Activated CD4-positive, alpha-beta T cell treated with anti-CD3 and anti-CD28 coated beads, Interleukin-2, amount 10 ng/mL, durations not matched to agents 7 days and 5 days (primary cell): ENCODE results near the gene HLA-DOA. TPM values are rescaled to one million over a fixed set of nuclear protein-coding genes. Genes with fewer than 3 reads are reported as not detected.

Source experiments
- CTCF ChIA-PET: fragments of 350-600 bp; sonication (Branson Sonifier 250); formaldehyde crosslinking; loops from one replicate; lab custom pipeline; 2021; ENCODE audit warnings: antibody characterized with exemption; lab: Charles Lee
- POLR2A ChIA-PET: fragments of 350-600 bp; sonication (Branson Sonifier 250); formaldehyde crosslinking; loops from one replicate; lab custom pipeline; 2021; ENCODE audit warnings: antibody characterized with exemption; lab: Charles Lee
- DNase-seq: peaks from one replicate; pipeline ENCODE4 v3.0.0-alpha.2; 2020
- H3K27ac Mint-ChIP-seq: one replicate; pipeline ENCODE4 v1.8.0; 2021; ENCODE audit warnings: mild to moderate bottlenecking, moderate library complexity, mixed read lengths
- H3K27me3 Mint-ChIP-seq: one replicate; pipeline ENCODE4 v1.8.0; 2021; ENCODE audit warnings: mixed read lengths
- H3K36me3 Mint-ChIP-seq: one replicate; pipeline ENCODE4 v1.8.0; 2021; ENCODE audit warnings: low read depth, mixed read lengths
- H3K4me1 Mint-ChIP-seq: one replicate; pipeline ENCODE4 v1.8.0; 2021; ENCODE audit warnings: mixed read lengths
- H3K4me3 Mint-ChIP-seq: one replicate; pipeline ENCODE4 v1.8.0; 2021; ENCODE audit warnings: mild to moderate bottlenecking, moderate library complexity, mixed read lengths
- H3K9me3 Mint-ChIP-seq: one replicate; pipeline ENCODE4 v1.8.0; 2021; ENCODE audit warnings: mixed read lengths
- total RNA-seq, 2 experiments: library from RNA; stranded (reverse); gene quantifications; one replicate each; pipeline ENCODE4 v1.2.3, GENCODE V29; 2021

Gene HLA-DOA
- total RNA-seq, 2 experiments from 2014 or later, result 1.5 to 1.6 TPM

- Mint-ChIP-seq H3K27me3 (no peaks in the 10 kb centered on the region), H3K36me3 (peaks cover 27% of the 10 kb centered on the region), H3K4me3 (peak overlapping the region; percentile 89), H3K9me3 (no peaks in the 10 kb centered on the region), H3K27ac (peak overlapping the region; percentile 99), H3K4me1 (peaks cover 33% of the 10 kb centered on the region)
- DNase-seq, result peak; percentile 51
- POLR2A ChIA-PET, result no interaction called here
- CTCF ChIA-PET, result interaction anchor here (0.6 to 11.4 kb wide), 8 partner anchors 13 to 1568 kb away, joined by 3 to 156 read pairs (median 6); partner anchors contain the start of genes HLA-DMA and TAP2
Observed at GRCh38 chr6:32967151-32968091, 42.0 kb downstream of the HLA-DOA start.

GRCh38 chr6:32964776-32965175 lies 44.6 kb downstream of the HLA-DOA start:
- Mint-ChIP-seq H3K9me3 (no peaks in the 10 kb centered on the region), H3K27ac (no peak overlapping the region), H3K4me1 (peaks cover 37% of the 10 kb centered on the region), H3K27me3 (no peaks in the 10 kb centered on the region), H3K36me3 (peaks cover 12% of the 10 kb centered on the region), H3K4me3 (no peak overlapping the region)
- no peak for DNase-seq
- ChIA-PET CTCF (interaction anchor here (1.7 to 10.6 kb wide), 3 partner anchors 10 to 31 kb away, joined by 4 to 156 read pairs (median 4); partner anchors contain the start of gene HLA-DMA), POLR2A (no interaction called here)

- CTCF ChIA-PET, result interaction anchor here (1.7 to 10.6 kb wide), 3 partner anchors 9 to 28 kb away, joined by 4 to 156 read pairs (median 6); partner anchors contain the start of gene HLA-DMA
- no peak overlapping the region for H3K4me3 Mint-ChIP-seq
- H3K27ac Mint-ChIP-seq, result no peak overlapping the region
- peaks cover 37% of the 10 kb centered on the region for H3K4me1 Mint-ChIP-seq
- POLR2A ChIA-PET, result no interaction called here
- DNase-seq, result no peak
- H3K9me3 Mint-ChIP-seq, result no peaks in the 10 kb centered on the region
- peaks cover 11% of the 10 kb centered on the region for H3K36me3 Mint-ChIP-seq
- no peaks in the 10 kb centered on the region for H3K27me3 Mint-ChIP-seq
Observed at GRCh38 chr6:32963866-32964265, 45.5 kb downstream of the HLA-DOA start.

- H3K27me3 Mint-ChIP-seq, result no peaks in the 10 kb centered on the region
- ChIA-PET CTCF (interaction anchor here (1.0 to 10.6 kb wide), 5 partner anchors 8 to 124 kb away, joined by 3 to 156 read pairs (median 5); partner anchors contain the start of genes HLA-DMA and TAP2), POLR2A (interaction anchor here (1.5 kb wide), 1 partner anchor 21 kb away, joined by 4 read pairs; no protein-coding TSS in a partner anchor)
- H3K4me1 Mint-ChIP-seq, result peaks cover 35% of the 10 kb centered on the region
- no peaks in the 10 kb centered on the region for H3K9me3 Mint-ChIP-seq
- no peak overlapping the region for H3K27ac Mint-ChIP-seq
- no peak overlapping the region for H3K4me3 Mint-ChIP-seq
- H3K36me3 Mint-ChIP-seq, result peaks cover 11% of the 10 kb centered on the region
- no peak for DNase-seq
Observed at GRCh38 chr6:32962213-32962826, 47.1 kb downstream of the HLA-DOA start.

- no peaks in the 10 kb centered on the region for H3K9me3 Mint-ChIP-seq
- peaks cover 22% of the 10 kb centered on the region for H3K4me1 Mint-ChIP-seq
- H3K27ac Mint-ChIP-seq, result no peak overlapping the region
- POLR2A ChIA-PET, result no interaction called here
- CTCF ChIA-PET, result no interaction called here
- no peak for DNase-seq
- H3K4me3 Mint-ChIP-seq, result no peak overlapping the region
- H3K36me3 Mint-ChIP-seq, result peaks cover 10% of the 10 kb centered on the region
- no peaks in the 10 kb centered on the region for H3K27me3 Mint-ChIP-seq
Observed at GRCh38 chr6:32960563-32960962, 48.8 kb downstream of the HLA-DOA start.

GRCh38 chr6:32956176-32956575 lies 53.2 kb downstream of the HLA-DOA start:
- POLR2A ChIA-PET, result no interaction called here
- H3K4me1 Mint-ChIP-seq, result peaks cover 36% of the 10 kb centered on the region
- no peaks in the 10 kb centered on the region for H3K36me3 Mint-ChIP-seq
- no peak for DNase-seq
- H3K4me3 Mint-ChIP-seq, result no peak overlapping the region
- no peaks in the 10 kb centered on the region for H3K27me3 Mint-ChIP-seq
- H3K27ac Mint-ChIP-seq, result no peak overlapping the region
- no peaks in the 10 kb centered on the region for H3K9me3 Mint-ChIP-seq
- CTCF ChIA-PET, result interaction anchor here (0.7 to 10.6 kb wide), 6 partner anchors 9 to 837 kb away, joined by 3 to 156 read pairs (median 5); partner anchors contain the start of genes BRD2, HLA-DMB and TAP2

- ChIA-PET POLR2A (interaction anchor here (0.6 to 3.4 kb wide), 3 partner anchors 17 to 102 kb away, joined by 3 to 19 read pairs (median 4); partner anchors contain the start of gene TAP1), CTCF (interaction anchor here (0.6 to 10.6 kb wide), 19 partner anchors 8 to 1324 kb away, joined by 3 to 156 read pairs (median 4); partner anchors contain the start of genes BRD2, HLA-DMB and TAP2)
- H3K4me3 Mint-ChIP-seq, result no peak overlapping the region
- peaks cover 39% of the 10 kb centered on the region for H3K4me1 Mint-ChIP-seq
- H3K9me3 Mint-ChIP-seq, result no peaks in the 10 kb centered on the region
- H3K27me3 Mint-ChIP-seq, result no peaks in the 10 kb centered on the region
- peak; percentile 52 for DNase-seq
- H3K27ac Mint-ChIP-seq, result no peak overlapping the region
- peaks cover under 1% of the 10 kb centered on the region for H3K36me3 Mint-ChIP-seq
Observed at GRCh38 chr6:32954986-32955802, 54.2 kb downstream of the HLA-DOA start.

GRCh38 chr6:32954267-32954666 lies 55.1 kb downstream of the HLA-DOA start:
- no peak for DNase-seq
- H3K27me3 Mint-ChIP-seq, result no peaks in the 10 kb centered on the region

More at GRCh38 chr6:32954267-32954666, 55.1 kb downstream of the HLA-DOA start:
- CTCF ChIA-PET, result interaction anchor here (0.7 to 10.6 kb wide), 18 partner anchors 12 to 127 kb away, joined by 3 to 156 read pairs (median 7); partner anchors contain the start of genes BRD2, HLA-DMB, PSMB9 and TAP1
- POLR2A ChIA-PET, result interaction anchor here (1.1 to 3.4 kb wide), 2 partner anchors 18 to 20 kb away, joined by 3 to 19 read pairs; no protein-coding TSS in a partner anchor
- Mint-ChIP-seq H3K4me3 (no peak overlapping the region), H3K36me3 (peaks cover 3% of the 10 kb centered on the region), H3K27ac (no peak overlapping the region), H3K4me1 (peaks cover 48% of the 10 kb centered on the region), H3K9me3 (no peaks in the 10 kb centered on the region)

Other genes with a start within 250 kb of the HLA-DOA start
- gene HLA-DQB2, start 246.1 kb downstream of the HLA-DOA start, total RNA-seq, result 1 to 10 TPM; 1.3 to 1.8 TPM
- gene HLA-DOB, start 192.6 kb downstream of the HLA-DOA start, total RNA-seq, result 1 to 10 TPM; 2.4 to 2.9 TPM
- 100 to 1,000 TPM; 332 to 337 TPM for gene TAP2, start 170.9 kb downstream of the HLA-DOA start, total RNA-seq
- 100 to 1,000 TPM; 307 to 379 TPM for gene PSMB8, start 165.5 kb downstream of the HLA-DOA start, total RNA-seq
- gene TAP1, start 155.9 kb downstream of the HLA-DOA start, total RNA-seq, result 100 to 1,000 TPM; 396 to 441 TPM
- gene PSMB9, start 155.4 kb downstream of the HLA-DOA start, total RNA-seq, result 100 to 1,000 TPM; 329 to 391 TPM
- 1 to 10 TPM; 8.1 to 8.5 TPM for gene HLA-DMB, start 68.6 kb downstream of the HLA-DOA start, total RNA-seq
- 10 to 100 TPM; 24.0 to 26.8 TPM for gene HLA-DMA, start 56.5 kb downstream of the HLA-DOA start, total RNA-seq
- 100 to 1,000 TPM; 334 to 383 TPM for gene BRD2, start 41.0 kb downstream of the HLA-DOA start, total RNA-seq
- gene HLA-DPA1, start 64.1 kb upstream of the HLA-DOA start, total RNA-seq, result 10 to 100 TPM; 26.2 to 29.6 TPM
- gene HLA-DPB1, start 66.4 kb upstream of the HLA-DOA start, total RNA-seq, result 10 to 100 TPM; 24.7 to 26.2 TPM
- 1 to 10 TPM; 1.3 to 1.4 TPM for gene COL11A2, start 182.9 kb upstream of the HLA-DOA start, total RNA-seq
- gene RXRB, start 191.1 kb upstream of the HLA-DOA start, total RNA-seq, result 10 to 100 TPM; 45.0 to 46.2 TPM
- gene SLC39A7, start 191.3 kb upstream of the HLA-DOA start, total RNA-seq, result 10 to 100 TPM; 34.8 to 48.5 TPM
- gene HSD17B8, start 195.1 kb upstream of the HLA-DOA start, total RNA-seq, result 10 to 100 TPM; 11.0 to 13.6 TPM
- gene RING1, start 198.9 kb upstream of the HLA-DOA start, total RNA-seq, result 10 to 100 TPM; 38.1 to 44.0 TPM